ENCODE data around the gene ZNF646.

The ZNF646 gene

DNA sequence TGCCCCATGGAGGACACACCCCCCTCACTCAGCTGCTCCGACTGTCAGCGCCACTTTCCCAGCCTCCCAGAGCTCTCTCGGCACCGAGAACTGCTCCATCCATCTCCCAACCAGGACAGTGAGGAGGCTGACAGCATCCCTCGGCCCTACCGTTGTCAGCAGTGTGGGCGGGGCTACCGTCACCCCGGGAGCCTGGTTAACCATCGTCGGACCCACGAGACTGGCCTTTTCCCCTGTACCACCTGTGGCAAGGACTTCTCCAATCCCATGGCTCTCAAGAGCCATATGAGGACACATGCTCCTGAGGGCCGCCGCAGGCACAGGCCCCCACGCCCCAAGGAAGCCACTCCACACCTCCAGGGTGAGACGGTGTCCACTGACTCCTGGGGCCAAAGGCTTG lies 2.1 kb downstream of the ZNF646 start:
- TF ChIP-seq, protein P1, sequence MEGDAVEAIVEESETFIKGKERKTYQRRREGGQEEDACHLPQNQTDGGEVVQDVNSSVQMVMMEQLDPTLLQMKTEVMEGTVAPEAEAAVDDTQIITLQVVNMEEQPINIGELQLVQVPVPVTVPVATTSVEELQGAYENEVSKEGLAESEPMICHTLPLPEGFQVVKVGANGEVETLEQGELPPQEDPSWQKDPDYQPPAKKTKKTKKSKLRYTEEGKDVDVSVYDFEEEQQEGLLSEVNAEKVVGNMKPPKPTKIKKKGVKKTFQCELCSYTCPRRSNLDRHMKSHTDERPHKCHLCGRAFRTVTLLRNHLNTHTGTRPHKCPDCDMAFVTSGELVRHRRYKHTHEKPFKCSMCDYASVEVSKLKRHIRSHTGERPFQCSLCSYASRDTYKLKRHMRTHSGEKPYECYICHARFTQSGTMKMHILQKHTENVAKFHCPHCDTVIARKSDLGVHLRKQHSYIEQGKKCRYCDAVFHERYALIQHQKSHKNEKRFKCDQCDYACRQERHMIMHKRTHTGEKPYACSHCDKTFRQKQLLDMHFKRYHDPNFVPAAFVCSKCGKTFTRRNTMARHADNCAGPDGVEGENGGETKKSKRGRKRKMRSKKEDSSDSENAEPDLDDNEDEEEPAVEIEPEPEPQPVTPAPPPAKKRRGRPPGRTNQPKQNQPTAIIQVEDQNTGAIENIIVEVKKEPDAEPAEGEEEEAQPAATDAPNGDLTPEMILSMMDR (IDR thresholded peaks at IDR 0.05; ENCODE audit: insufficient read depth, low read length, missing control alignments), result no peak
- DNase-seq (ENCODE audit: low read depth, low spot score), result no peak
- CTCF ChIA-PET, result interaction anchor here (0.6 kb wide), 1 partner anchor 14 kb away, joined by 3 read pairs; no protein-coding TSS in a partner anchor
- H3K4me3 ChIP-seq (ENCODE audit: low read depth, low read length), result no peak overlapping the region
- POLR2A ChIA-PET, result interaction anchor here (0.7 to 0.9 kb wide), 3 partner anchors 10 to 66 kb away, joined by 3 to 4 read pairs (median 3); no protein-coding TSS in a partner anchor

DNA sequence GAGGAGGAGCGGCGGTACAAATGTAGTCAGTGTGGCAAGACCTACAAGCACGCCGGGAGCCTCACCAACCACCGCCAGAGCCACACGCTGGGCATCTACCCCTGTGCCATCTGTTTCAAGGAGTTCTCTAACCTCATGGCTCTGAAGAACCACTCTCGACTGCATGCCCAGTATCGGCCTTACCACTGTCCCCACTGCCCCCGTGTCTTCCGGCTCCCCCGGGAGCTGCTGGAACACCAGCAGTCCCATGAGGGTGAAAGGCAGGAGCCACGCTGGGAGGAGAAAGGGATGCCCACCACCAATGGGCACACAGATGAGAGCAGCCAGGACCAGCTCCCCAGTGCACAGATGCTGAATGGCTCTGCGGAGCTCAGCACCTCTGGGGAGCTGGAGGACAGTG lies 2.8 kb downstream of the ZNF646 start:
- H3K4me3 ChIP-seq (ENCODE audit: low read depth, low read length), result no peak overlapping the region
- no peak for DNase-seq (ENCODE audit: low read depth, low spot score)
- POLR2A ChIA-PET, result interaction anchor here (0.6 kb wide), 1 partner anchor 103 kb away, joined by 4 read pairs; no protein-coding TSS in a partner anchor
- CTCF ChIA-PET, result interaction anchor here (0.6 kb wide), 1 partner anchor 92 kb away, joined by 3 read pairs; no protein-coding TSS in a partner anchor
- TF ChIP-seq, protein P1 (IDR thresholded peaks at IDR 0.05; ENCODE audit: insufficient read depth, low read length, missing control alignments), result no peak

DNA sequence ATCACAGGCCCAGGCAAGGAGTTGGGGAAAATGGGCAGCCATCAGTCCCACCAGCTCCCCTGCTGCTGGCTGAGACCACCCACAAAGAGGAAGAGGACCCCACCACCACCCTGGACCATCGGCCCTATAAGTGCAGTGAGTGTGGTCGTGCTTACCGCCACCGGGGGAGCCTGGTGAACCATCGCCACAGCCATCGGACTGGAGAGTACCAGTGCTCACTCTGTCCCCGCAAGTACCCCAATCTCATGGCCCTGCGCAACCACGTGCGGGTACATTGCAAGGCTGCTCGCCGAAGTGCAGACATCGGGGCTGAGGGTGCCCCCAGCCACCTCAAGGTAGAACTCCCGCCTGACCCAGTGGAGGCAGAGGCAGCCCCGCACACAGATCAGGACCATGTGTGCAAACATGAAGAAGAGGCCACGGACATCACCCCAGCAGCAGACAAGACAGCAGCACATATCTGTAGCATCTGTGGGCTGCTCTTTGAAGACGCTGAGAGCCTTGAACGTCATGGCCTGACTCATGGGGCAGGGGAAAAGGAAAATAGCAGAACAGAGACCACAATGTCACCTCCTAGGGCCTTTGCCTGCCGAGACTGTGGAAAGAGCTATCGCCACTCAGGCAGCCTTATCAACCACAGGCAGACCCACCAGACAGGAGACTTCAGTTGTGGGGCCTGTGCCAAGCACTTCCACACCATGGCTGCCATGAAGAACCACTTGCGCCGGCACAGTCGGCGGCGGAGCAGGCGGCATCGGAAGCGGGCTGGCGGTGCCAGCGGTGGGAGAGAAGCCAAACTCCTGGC lies 3.6 kb downstream of the ZNF646 start:
- no peak overlapping the region for H3K4me3 ChIP-seq (ENCODE audit: low read depth, low read length)
- DNase-seq (ENCODE audit: low read depth, low spot score), result no peak
- CTCF ChIA-PET, result interaction anchor here (0.6 to 1.4 kb wide), 2 partner anchors 64 to 93 kb away, joined by 3 to 4 read pairs; no protein-coding TSS in a partner anchor
- TF ChIP-seq, protein P1 (IDR thresholded peaks at IDR 0.05; ENCODE audit: insufficient read depth, low read length, missing control alignments), result no peak
- POLR2A ChIA-PET, result no interaction called here

DNA sequence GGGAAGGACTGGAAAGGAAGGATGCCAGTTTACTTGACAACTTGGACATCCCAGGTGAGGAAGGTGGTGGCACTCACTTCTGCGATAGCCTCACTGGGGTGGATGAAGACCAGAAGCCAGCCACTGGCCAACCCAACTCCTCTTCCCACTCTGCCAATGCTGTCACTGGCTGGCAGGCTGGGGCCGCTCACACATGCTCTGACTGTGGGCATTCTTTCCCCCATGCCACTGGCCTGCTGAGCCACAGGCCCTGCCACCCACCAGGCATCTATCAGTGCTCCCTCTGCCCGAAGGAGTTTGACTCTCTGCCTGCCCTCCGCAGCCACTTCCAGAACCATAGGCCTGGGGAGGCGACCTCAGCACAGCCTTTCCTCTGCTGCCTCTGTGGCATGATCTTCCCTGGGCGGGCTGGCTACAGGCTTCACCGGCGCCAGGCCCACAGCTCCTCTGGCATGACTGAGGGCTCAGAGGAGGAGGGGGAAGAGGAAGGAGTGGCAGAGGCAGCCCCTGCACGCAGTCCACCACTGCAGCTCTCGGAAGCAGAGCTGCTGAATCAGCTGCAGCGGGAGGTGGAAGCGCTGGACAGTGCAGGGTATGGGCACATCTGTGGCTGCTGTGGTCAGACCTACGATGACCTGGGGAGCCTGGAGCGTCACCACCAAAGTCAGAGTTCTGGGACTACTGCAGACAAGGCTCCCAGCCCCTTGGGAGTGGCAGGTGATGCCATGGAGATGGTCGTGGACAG lies 4.5 kb downstream of the ZNF646 start:
- no peak overlapping the region for H3K4me3 ChIP-seq (ENCODE audit: low read depth, low read length)
- TF ChIP-seq, protein P1 (IDR thresholded peaks at IDR 0.05; ENCODE audit: insufficient read depth, low read length, missing control alignments), result no peak
- ChIA-PET POLR2A (no interaction called here), CTCF (interaction anchor here (1.4 kb wide), 2 partner anchors 63 to 125 kb away, joined by 4 read pairs; no protein-coding TSS in a partner anchor)
- no peak for DNase-seq (ENCODE audit: low read depth, low spot score)

DNA sequence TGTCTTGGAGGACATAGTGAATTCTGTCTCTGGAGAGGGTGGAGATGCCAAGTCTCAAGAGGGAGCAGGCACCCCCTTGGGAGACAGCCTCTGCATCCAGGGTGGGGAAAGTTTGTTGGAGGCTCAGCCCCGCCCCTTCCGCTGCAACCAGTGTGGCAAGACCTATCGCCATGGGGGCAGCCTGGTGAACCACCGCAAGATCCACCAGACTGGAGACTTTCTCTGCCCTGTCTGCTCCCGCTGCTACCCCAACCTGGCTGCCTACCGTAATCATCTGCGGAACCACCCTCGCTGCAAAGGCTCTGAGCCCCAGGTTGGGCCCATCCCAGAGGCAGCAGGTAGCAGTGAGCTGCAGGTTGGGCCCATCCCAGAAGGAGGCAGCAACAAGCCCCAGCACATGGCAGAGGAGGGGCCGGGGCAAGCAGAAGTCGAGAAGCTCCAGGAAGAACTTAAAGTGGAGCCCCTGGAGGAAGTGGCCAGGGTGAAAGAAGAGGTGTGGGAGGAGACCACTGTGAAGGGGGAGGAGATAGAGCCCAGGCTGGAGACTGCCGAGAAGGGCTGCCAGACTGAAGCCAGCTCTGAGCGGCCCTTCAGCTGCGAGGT lies 5.2 kb downstream of the ZNF646 start:
- TF ChIP-seq, protein P1 (IDR thresholded peaks at IDR 0.05; ENCODE audit: insufficient read depth, low read length, missing control alignments), result no peak
- ChIA-PET POLR2A (no interaction called here), CTCF (interaction anchor here (1.0 to 1.4 kb wide), 2 partner anchors 63 to 126 kb away, joined by 4 read pairs; no protein-coding TSS in a partner anchor)
- no peak overlapping the region for H3K4me3 ChIP-seq (ENCODE audit: low read depth, low read length)
- no peak for DNase-seq (ENCODE audit: low read depth, low spot score)

Data from AG04449 (cell line).